Measurements from ENCODE around the gene TMEM178B.
"Not testable (repeated sequence)": the region's sequence is repeated elsewhere in the genome, so short reads cannot be mapped to it uniquely, and the experiment has no call there.

TMEM178B gene

DNA sequence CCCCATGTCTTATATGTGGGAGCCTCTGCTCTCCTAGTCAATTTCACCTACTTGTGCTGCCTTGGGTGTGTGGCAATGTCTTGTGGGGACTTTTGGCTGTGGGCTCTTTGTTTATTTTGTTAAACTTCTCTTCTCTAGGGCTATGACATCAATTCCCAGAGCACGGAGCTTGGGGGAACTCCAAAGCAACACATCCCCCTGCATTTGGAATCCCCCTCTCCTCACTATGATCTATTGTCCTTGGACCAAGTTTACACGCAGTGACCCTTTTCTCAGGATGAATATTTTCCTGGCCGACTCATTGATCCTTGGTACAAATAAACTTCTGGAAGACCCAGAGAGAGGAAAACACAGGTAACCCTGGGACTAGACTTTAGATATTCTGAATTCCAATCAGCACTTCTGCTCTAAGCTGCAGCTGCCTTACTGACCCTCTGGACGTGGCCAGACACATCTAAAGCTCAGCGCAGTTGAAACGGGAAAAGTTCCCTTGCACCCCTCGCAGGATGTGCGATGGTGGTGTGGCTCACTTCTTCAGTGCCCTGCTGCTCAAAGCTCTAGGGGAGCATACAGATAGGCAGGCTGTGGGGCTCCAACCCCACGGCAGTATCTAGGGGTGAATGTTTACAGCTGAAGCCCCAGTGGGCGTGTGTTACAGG lies 110.8 kb downstream of the TMEM178B start:
- no peak for DNase-seq (ENCODE audit: low read depth)

GRCh38 chr7:141185369-141185967 lies 111.6 kb downstream of the TMEM178B start:
- no peak for DNase-seq (ENCODE audit: low read depth)

DNA sequence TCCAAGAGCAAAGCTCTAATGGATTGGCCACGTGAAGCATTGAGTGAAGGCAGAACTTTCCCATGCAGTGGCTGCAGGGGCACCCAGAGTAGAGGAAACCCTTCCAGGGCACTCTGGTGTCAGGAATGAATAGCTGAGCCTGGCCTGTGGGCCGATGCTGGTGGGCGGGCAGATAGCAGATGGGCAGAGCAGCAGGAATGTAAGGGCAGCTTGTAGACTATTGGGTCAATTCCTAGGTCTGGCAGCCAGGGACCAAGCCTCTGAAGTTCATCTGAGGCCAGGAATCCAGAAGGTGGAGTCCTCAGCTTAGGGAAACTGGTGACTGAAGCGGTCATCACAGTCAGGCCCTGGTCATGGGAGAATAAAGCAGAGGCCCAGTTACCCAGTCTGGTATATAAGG lies 115.4 kb downstream of the TMEM178B start:
- DNase-seq (ENCODE audit: low read depth): no peak

GRCh38 chr7:141190495-141190894 lies 116.6 kb downstream of the TMEM178B start:
- no peak for DNase-seq (ENCODE audit: low read depth)

- DNase-seq (ENCODE audit: low read depth): no peak
Measured at GRCh38 chr7:141191277-141191676, 117.4 kb downstream of the TMEM178B start.

DNA sequence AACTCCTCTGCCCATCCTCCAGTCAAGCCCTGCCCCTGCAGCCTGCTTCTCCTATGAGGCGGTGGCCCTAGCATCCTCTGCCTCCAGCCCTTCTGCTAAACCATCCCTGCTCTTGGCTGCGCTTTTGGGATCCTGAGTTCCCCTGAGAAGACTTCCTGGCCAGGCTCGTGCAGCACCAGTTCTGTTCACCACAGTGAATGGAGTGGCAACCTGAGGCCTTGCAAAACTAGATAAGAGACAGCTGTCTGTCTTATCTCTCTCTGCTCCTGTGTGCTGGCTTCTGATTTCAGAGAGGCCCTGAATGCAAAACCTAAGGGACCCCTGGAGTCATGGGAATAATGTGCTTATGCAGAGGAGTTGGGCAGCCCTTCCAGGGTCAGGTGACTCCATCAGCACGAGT lies 119.2 kb downstream of the TMEM178B start:
- DNase-seq (ENCODE audit: low read depth): no peak

DNA sequence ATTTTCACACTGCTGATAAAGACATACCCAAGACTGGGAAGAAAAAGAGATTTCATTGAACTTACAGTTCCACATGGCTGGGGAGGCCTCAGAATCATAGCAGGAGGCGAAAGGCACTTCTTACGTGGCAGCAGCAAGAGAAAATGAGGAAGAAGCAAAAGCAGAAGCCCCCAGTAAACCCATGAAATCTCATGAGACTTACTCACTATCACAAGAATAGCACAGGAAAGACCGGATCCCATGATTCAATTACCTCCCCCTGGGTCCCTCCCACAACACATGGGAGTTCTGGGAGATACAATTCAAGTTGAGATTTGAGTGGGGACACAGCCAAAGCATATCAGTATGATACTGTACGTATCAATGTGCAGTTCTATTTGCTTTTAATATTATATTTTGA lies 121.9 kb downstream of the TMEM178B start:
- DNase-seq (ENCODE audit: low read depth): not testable (repeated sequence)

DNA sequence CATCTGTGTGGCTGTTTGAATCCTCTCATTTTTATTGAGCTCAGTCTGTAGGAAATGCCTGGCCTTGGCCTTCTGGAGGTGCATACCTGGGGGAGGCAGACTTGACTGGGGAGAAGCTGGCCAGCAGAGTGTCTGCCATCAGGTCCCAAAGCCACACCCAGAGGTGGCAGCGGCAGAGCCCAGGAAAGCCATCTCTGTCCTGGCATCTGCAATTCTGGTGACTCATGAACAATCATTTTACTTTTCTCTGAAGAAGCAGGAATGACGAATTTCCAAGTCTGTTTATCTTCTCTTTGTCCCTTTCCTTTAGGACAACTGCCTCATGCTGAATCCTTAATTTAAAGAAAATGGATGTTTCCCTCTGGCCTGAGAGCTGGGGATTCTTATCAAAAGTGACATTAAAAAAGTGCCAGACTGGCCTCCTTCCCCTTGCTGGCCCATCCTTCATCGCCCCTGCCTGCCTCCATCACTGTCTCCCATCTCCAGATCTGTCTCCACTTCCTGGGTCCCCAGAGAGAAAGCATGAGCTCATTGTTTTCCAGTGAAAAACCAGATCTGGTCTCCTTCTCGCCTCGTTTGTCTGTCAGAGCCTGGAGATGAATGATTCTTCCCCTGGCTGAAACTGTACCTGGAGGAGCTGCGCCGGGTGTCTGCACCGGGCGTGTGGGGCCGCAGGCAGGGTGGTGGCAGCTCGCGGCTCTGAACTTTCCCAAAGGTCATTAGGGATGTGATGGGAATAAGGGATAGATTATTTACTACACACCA lies 124.5 kb downstream of the TMEM178B start:
- DNase-seq (ENCODE audit: low read depth): no peak

- DNase-seq (ENCODE audit: low read depth): no peak
Measured at GRCh38 chr7:141200191-141201108, 126.6 kb downstream of the TMEM178B start.

DNA sequence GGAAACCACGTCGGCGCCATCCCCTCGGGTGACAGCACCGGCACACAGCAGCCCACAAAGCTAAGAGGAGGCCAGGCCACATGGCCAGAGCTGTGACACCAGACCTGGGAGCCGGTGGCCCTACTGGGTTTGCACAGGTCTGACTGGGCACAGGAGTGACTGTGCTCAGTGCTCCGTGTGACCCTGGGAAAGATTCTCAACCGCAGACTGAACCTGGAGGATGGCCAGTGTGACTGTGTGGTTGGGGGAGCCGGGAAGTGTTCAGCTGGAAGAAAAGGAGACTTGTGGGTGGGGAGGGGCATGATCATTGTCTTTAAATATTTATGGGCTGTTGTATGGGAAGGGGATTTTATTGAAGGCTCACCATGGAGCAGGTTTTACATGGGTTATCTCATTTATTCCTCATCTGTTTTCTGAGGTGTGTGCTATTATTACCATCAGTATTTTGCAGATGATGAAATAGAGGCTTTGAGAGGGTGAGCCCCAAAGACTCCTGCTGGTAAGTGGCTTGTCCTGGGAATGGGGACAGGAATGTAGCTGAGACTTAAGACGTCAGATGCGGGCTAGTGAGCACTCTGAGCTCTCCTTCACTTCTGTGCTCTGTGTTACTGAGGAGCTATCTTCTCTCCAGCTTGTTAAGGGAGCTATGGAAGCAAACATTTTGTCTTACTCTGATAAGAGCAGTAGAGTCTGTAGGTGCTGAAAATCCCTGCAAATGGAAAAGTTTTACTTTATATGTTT lies 127.5 kb downstream of the TMEM178B start:
- no peak for DNase-seq (ENCODE audit: low read depth)

GRCh38 chr7:141202535-141202934 lies 128.7 kb downstream of the TMEM178B start:
- DNase-seq (ENCODE audit: low read depth): no peak

DNA sequence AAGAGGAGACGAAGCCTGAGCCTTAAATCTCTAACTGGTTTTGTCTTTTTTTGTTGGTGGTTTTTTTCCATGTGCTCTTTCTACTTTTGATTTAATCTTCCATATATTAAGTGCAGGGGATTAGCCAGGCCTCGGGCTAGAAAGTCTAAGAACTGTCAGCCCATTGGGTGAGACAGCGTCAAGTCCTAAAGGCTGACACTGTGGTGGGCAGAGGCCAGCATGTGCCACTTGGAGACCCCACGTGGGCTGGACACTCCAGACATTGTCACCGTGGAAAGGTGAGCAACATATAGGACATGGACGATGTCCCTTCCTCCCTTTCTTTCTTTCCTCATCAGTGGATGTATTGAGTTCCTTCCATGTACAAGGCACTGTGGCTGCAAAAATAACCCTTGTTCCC lies 129.3 kb downstream of the TMEM178B start:
- DNase-seq (ENCODE audit: low read depth): no peak

DNA sequence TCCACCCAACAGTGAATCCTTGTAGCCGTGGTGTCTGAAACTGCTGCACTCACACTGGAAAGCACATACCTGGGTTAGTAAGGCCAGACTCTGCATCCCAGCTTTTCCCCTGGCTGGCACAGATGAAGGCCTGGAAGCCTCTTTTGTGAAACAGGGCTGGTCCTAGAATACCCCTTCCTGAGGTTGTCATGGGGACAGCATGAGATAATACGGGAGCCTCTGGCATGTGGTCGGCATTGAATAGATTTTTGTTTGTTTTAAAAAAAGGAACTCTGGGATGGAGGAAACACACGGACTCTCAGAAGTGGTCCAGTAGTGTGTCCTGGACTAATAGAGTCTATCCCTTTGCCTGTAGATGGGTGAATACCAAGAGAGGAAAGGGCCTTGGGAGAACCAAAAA lies 129.7 kb downstream of the TMEM178B start:
- DNase-seq (ENCODE audit: low read depth): no peak

- DNase-seq (ENCODE audit: low read depth): no peak
Measured at GRCh38 chr7:141207661-141208060, 133.8 kb downstream of the TMEM178B start.

DNA sequence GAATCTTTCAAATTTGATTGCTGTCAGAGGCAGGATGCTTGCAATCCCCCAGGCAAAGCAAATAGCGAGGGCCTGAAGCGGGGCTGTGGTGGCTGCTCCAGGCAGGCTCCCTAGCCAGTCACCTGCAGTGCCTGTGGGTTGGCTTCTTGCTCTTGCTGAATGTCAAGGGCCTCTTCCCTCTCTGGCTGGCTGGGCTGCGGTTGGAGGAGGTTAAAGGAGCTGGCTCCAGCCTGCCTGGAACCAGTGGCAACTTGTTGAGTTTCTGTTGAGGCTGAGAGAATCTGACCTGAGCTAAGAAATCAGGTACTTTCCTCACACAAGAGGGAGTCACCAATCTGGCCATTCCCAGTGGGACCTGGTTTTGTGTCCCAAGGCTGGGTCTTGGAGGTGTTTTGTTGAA lies 134.7 kb downstream of the TMEM178B start:
- DNase-seq (ENCODE audit: low read depth): no peak

DNA sequence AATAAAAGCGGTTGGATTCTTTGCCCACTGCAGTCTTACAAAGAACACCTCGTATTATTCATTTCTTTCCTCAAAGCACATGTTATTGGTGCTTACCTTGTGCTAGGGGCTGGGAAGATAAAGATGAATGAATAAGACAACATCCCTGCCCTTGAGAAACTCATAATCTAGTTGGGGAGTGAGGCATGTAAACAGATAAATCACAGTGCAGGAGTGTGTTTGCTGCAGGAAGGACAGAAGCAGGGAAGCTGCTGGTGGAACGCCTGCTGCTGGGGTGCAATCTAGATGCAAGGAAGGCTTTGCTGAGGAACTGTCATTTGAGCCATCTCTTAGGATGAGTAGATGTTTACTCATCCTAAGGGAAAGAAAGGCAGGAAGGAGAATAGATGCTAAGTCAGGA lies 135.6 kb downstream of the TMEM178B start:
- no peak for DNase-seq (ENCODE audit: low read depth)

DNA sequence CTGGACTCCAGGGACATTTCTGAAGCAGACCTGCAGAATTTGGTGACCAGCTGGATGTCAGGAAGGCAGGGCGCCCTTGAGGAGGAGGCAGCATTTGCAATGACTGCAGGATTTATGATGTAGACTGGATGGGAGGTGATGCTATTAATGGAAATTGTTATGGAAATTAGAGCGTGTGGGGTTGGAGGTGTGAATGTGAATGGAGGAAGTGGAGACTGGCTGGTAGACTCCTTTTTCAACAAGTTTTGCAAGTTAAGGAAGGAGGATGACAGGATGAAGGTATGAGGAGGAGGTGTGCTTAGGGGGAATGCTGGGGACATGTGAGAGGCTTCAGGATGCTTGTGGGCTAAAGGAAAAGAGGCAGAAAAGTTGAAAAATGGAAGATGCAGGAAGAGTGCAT lies 137.0 kb downstream of the TMEM178B start:
- no peak for DNase-seq (ENCODE audit: low read depth)

GRCh38 chr7:141213226-141213625 lies 139.4 kb downstream of the TMEM178B start:
- no peak for DNase-seq (ENCODE audit: low read depth)

- no peak for DNase-seq (ENCODE audit: low read depth)
Measured at GRCh38 chr7:141217938-141218337, 144.1 kb downstream of the TMEM178B start.

- DNase-seq (ENCODE audit: low read depth): no peak
Measured at GRCh38 chr7:141218941-141219340, 145.1 kb downstream of the TMEM178B start.

DNA sequence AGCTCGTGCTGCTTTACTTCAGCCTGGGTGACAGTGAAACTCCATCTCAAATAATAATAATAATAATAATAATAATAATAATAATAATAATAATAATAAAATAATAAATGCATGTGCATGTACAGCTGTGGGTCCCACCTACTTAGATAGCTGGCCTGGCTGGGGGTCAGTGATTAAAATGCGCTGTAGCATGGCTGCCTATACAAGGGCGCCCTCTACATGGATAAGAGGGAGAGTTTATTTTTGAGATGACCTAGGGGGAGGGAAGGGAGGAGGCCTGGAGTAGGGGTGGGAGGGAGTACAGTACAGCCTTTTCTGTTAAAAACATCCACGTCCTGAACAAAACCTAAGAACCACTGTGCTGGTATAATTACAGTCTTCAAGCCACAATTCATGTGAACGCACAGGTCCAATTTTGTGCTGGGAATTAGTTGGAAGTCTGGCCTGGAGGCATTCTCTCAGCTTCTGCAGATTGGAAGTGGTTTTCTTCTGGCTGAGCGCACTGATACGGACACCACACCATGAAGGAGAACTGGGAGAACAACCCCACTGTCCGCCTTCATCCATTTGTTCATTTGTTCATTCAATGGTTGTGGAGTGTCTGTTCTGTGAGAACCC lies 146.5 kb downstream of the TMEM178B start:
- no peak for DNase-seq (ENCODE audit: low read depth)
